ENCODE results near the gene SUSD4. TPM values are rescaled to one million over a fixed set of nuclear protein-coding genes. Genes with fewer than 3 reads are reported as not detected.

Gene SUSD4
- total and polyA plus RNA-seq, 2 experiments from 2014 or later: 5.6 to 8.3 TPM

DNA sequence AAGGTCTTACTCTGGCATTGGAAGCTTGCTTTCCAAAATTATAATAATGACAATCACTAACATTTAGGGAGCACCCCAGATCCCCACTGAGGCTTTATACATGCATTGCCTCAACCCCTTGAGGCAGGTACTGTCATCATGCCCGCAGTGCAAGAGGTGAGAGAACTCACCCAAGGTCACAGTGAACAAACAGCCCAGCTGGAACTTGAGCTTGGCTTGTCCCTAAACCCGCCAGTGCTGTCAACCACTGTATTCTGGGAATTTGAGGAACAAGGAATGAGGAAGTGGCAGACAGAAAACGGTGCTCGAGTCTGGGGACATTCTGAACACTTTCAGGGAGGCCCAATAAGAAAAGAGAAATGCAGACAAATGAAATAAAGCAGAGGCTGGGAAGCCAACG, 186.3 kb downstream of the SUSD4 start:
- Histone ChIP-seq H3K4me3 (no peak overlapping the region), H3K36me3 (replicated peaks; ENCODE audit: insufficient read depth, low read depth) (no peaks in the 10 kb centered on the region), H3K9me2 (replicated peaks; ENCODE audit: insufficient read depth) (no peaks in the 10 kb centered on the region), H3K4me1 (ENCODE audit: insufficient read depth) (peaks cover 7% of the 10 kb centered on the region), H4K20me1 (ENCODE audit: insufficient read depth, poor library complexity, severe bottlenecking) (no peaks in the 10 kb centered on the region), H3K79me2 (no peaks in the 10 kb centered on the region), H3K4me2 (peak overlapping the region; percentile 51), H3K27ac (no peak overlapping the region), H2AFZ (peak overlapping the region; percentile 15), H3K9me3 (ENCODE audit: low read depth) (no peaks in the 10 kb centered on the region), H3K27me3 (no peaks in the 10 kb centered on the region)
- TF ChIP-seq CTCF (IDR thresholded peaks at IDR 0.05; ENCODE audit: poor library complexity) (no peak), EZH2 (IDR thresholded peaks at IDR 0.05; ENCODE audit: borderline replicate concordance) (no peak), EZH2phosphoT487 (IDR thresholded peaks at IDR 0.05; ENCODE audit: low read depth, severe bottlenecking, unreplicated experiment) (no peak)
- WGBS (ENCODE audit: low lambda C conversion rate, missing lambda C conversion rate): 35% methylated on average over 5 of the region's 5 CpGs
- DNase-seq (ENCODE audit: low spot score): peak; percentile 19

GRCh38 chr1:223176437-223176836, 187.5 kb downstream of the SUSD4 start:
- Histone ChIP-seq H3K79me2 (no peaks in the 10 kb centered on the region), H3K9me2 (replicated peaks; ENCODE audit: insufficient read depth) (no peaks in the 10 kb centered on the region), H4K20me1 (ENCODE audit: insufficient read depth, poor library complexity, severe bottlenecking) (no peaks in the 10 kb centered on the region), H3K36me3 (replicated peaks; ENCODE audit: insufficient read depth, low read depth) (no peaks in the 10 kb centered on the region), H3K4me1 (ENCODE audit: insufficient read depth) (peaks cover 7% of the 10 kb centered on the region), H3K9me3 (ENCODE audit: low read depth) (no peaks in the 10 kb centered on the region), H3K27me3 (no peaks in the 10 kb centered on the region), H3K4me3 (no peak overlapping the region), H3K27ac (no peak overlapping the region), H3K4me2 (no peak overlapping the region), H2AFZ (no peak overlapping the region)
- no peak for DNase-seq (ENCODE audit: low spot score)
- WGBS (ENCODE audit: low lambda C conversion rate, missing lambda C conversion rate): 93% methylated on average over 3 of the region's 3 CpGs
- TF ChIP-seq CTCF (IDR thresholded peaks at IDR 0.05; ENCODE audit: poor library complexity): no peak
- no peak for TF ChIP-seq EZH2phosphoT487 (IDR thresholded peaks at IDR 0.05; ENCODE audit: low read depth, severe bottlenecking, unreplicated experiment)
- no peak for TF ChIP-seq EZH2 (IDR thresholded peaks at IDR 0.05; ENCODE audit: borderline replicate concordance)

GRCh38 chr1:223175633-223176032, 188.3 kb downstream of the SUSD4 start:
- Histone ChIP-seq H3K79me2 (no peaks in the 10 kb centered on the region), H3K27me3 (no peaks in the 10 kb centered on the region), H4K20me1 (ENCODE audit: insufficient read depth, poor library complexity, severe bottlenecking) (no peaks in the 10 kb centered on the region), H3K9me2 (replicated peaks; ENCODE audit: insufficient read depth) (no peaks in the 10 kb centered on the region), H3K27ac (no peak overlapping the region), H3K4me2 (no peak overlapping the region), H3K36me3 (replicated peaks; ENCODE audit: insufficient read depth, low read depth) (no peaks in the 10 kb centered on the region), H2AFZ (no peak overlapping the region), H3K9me3 (ENCODE audit: low read depth) (no peaks in the 10 kb centered on the region), H3K4me1 (ENCODE audit: insufficient read depth) (peaks cover 7% of the 10 kb centered on the region), H3K4me3 (no peak overlapping the region)
- 92% methylated on average over 3 of the region's 3 CpGs for WGBS (ENCODE audit: low lambda C conversion rate, missing lambda C conversion rate)
- TF ChIP-seq EZH2 (IDR thresholded peaks at IDR 0.05; ENCODE audit: borderline replicate concordance) (no peak), CTCF (IDR thresholded peaks at IDR 0.05; ENCODE audit: poor library complexity) (no peak), EZH2phosphoT487 (IDR thresholded peaks at IDR 0.05; ENCODE audit: low read depth, severe bottlenecking, unreplicated experiment) (no peak)
- no peak for DNase-seq (ENCODE audit: low spot score)

GRCh38 chr1:223175032-223175431, 188.9 kb downstream of the SUSD4 start:
- H3K4me3 ChIP-seq: no peak overlapping the region
- H3K36me3 ChIP-seq (replicated peaks; ENCODE audit: insufficient read depth, low read depth): no peaks in the 10 kb centered on the region
- peaks cover 7% of the 10 kb centered on the region for H3K4me1 ChIP-seq (ENCODE audit: insufficient read depth)
- no peak overlapping the region for H3K27ac ChIP-seq
- H3K9me3 ChIP-seq (ENCODE audit: low read depth): no peaks in the 10 kb centered on the region
- DNase-seq (ENCODE audit: low spot score): peak; percentile 42
- WGBS (ENCODE audit: low lambda C conversion rate, missing lambda C conversion rate): 52% methylated on average over 4 of the region's 4 CpGs
- TF ChIP-seq CTCF (IDR thresholded peaks at IDR 0.05; ENCODE audit: poor library complexity) (peak; percentile 38), EZH2phosphoT487 (IDR thresholded peaks at IDR 0.05; ENCODE audit: low read depth, severe bottlenecking, unreplicated experiment) (no peak)
- H2AFZ ChIP-seq: no peak overlapping the region
- no peak overlapping the region for H3K4me2 ChIP-seq
- no peaks in the 10 kb centered on the region for H4K20me1 ChIP-seq (ENCODE audit: insufficient read depth, poor library complexity, severe bottlenecking)
- no peaks in the 10 kb centered on the region for H3K79me2 ChIP-seq
- no peaks in the 10 kb centered on the region for H3K9me2 ChIP-seq (replicated peaks; ENCODE audit: insufficient read depth)
- no peaks in the 10 kb centered on the region for H3K27me3 ChIP-seq

Measured in hepatocyte (in vitro differentiated cells).